MM.1S (cell line): Measurements from ENCODE around the gene VAMP1.

Experiments
- CTCF ChIP-seq: fragments of 300-600 bp; sonication (generic); IDR thresholded peaks from 2 replicates; pipeline ENCODE4 v1.5.1; 2016; ENCODE audit warnings: antibody characterized with exemption, low read length, mixed read lengths
- EZH2 ChIP-seq: fragments of 300-600 bp; sonication (generic); optimal IDR thresholded peaks from 2 replicates; pipeline ENCODE3; 2017; ENCODE audit warnings: low read depth, mild to moderate bottlenecking, antibody characterized with exemption, low read length, mixed read lengths

- no peak for TF ChIP-seq CTCF
- no peak for TF ChIP-seq EZH2
These were observed 8.9 kb downstream of the VAMP1 start for GRCh38 chr12:6461401-6462233.
